OCI-LY1 (cell line): ENCODE data around the gene CDKN1C.

ENCODE experiments used
- CTCF ChIP-seq: fragments of 200-600 bp; sonication (generic), shearing (Covaris generic); IDR thresholded peaks from 2 replicates; pipeline ENCODE4 v1.5.1; 2017; ENCODE audit warnings: mild to moderate bottlenecking, antibody characterized with exemption, low read length, moderate library complexity, mixed read lengths
- EZH2 ChIP-seq: fragments of 200-600 bp; sonication (generic), shearing (Covaris generic); IDR thresholded peaks from 2 replicates; pipeline ENCODE4 v1.8.0; 2017; ENCODE audit warnings: borderline replicate concordance, mixed run types, mild to moderate bottlenecking, antibody characterized with exemption, low read length, moderate library complexity, mixed read lengths

DNA sequence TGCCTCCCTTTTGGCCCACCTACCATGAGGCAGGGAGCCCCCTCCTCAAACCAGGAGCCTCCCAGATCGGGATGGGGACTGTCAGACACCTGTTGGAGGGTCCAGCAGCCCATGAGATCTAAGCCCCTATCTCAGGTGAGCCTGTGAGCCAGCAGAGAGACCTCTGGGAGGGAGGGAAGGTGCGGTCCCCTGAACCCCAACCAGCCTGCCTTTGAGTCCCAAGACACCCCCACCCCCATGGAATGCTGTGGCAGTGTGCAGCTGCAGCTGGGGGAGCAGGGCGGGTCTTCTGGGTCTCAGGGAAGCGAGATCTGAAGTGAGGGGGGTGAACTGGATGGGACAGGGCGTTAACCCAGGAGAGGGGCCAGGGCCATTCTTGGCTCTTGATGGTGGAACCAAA lies 1.4 kb upstream of the CDKN1C start:
- no peak for TF ChIP-seq CTCF
- no peak for TF ChIP-seq EZH2
